Stimulated activated CD4-positive, alpha-beta T cell treated with anti-CD3 and anti-CD28 coated beads, Interleukin-15, amount 100 ng/mL, for 1 hour (primary cell): Measurements from ENCODE around the gene TBC1D14.

ENCODE experiments used
- DNase-seq, 2 donors: peaks; one replicate each; pipeline ENCODE4 v3.0.0-alpha.2; 2020; ENCODE audit warnings: low read depth in 1 of 2, low spot score in 1 of 2

TBC1D14 gene

GRCh38 chr4:6992728-6993677, 83.4 kb downstream of the TBC1D14 start:
- no peak for DNase-seq

- no peak for DNase-seq
Observed at GRCh38 chr4:6996481-6996880, 86.9 kb downstream of the TBC1D14 start.

GRCh38 chr4:6999172-7000086, 89.8 kb downstream of the TBC1D14 start:
- DNase-seq = no peak

- DNase-seq = no peak
Observed at GRCh38 chr4:7000421-7001176, 91.0 kb downstream of the TBC1D14 start.

- no peak for DNase-seq
Observed at GRCh38 chr4:7001271-7001670, 91.6 kb downstream of the TBC1D14 start.

- DNase-seq = no peak
Observed at GRCh38 chr4:7002336-7002735, 92.7 kb downstream of the TBC1D14 start.

- DNase-seq = no peak
Observed at GRCh38 chr4:7003176-7003878, 93.7 kb downstream of the TBC1D14 start.

GRCh38 chr4:7003879-7004240, 94.2 kb downstream of the TBC1D14 start:
- no peak for DNase-seq

- no peak for DNase-seq
Observed at GRCh38 chr4:7004331-7004730, 94.7 kb downstream of the TBC1D14 start.

GRCh38 chr4:7005571-7005970, 95.9 kb downstream of the TBC1D14 start:
- DNase-seq = no peak

GRCh38 chr4:7006411-7006810, 96.8 kb downstream of the TBC1D14 start:
- no peak for DNase-seq

GRCh38 chr4:7007142-7007907, 97.7 kb downstream of the TBC1D14 start:
- no peak for DNase-seq

- no peak for DNase-seq
Observed at GRCh38 chr4:7007944-7008343, 98.3 kb downstream of the TBC1D14 start.

- no peak for DNase-seq
Observed at GRCh38 chr4:7009564-7009963, 99.9 kb downstream of the TBC1D14 start.

- no peak for DNase-seq
Observed at GRCh38 chr4:7013175-7013574, 103.5 kb downstream of the TBC1D14 start.

GRCh38 chr4:7014815-7015214, 105.2 kb downstream of the TBC1D14 start:
- no peak for DNase-seq

- DNase-seq = no peak
Observed at GRCh38 chr4:7015383-7016035, 105.9 kb downstream of the TBC1D14 start.

- no peak for DNase-seq
Observed at GRCh38 chr4:7016086-7016485, 106.5 kb downstream of the TBC1D14 start.

GRCh38 chr4:7016512-7016911, 106.9 kb downstream of the TBC1D14 start:
- DNase-seq = no peak
